HG03045 (cell line): Measurements from ENCODE around the gene HBZ.
"Not testable (repeated sequence)": the region's sequence is repeated elsewhere in the genome, so short reads cannot be mapped to it uniquely, and the experiment has no call there.

Source experiments
- ATAC-seq: cut with Tn5 transposase; IDR thresholded peaks from one replicate; pipeline ENCODE4 v1.9.1; 2021; ENCODE audit warnings: mild to moderate bottlenecking, moderate library complexity; ENCODE audit not compliant: unreplicated experiment

The HBZ gene

GRCh38 chr16:132120-132519 is 20.3 kb upstream of the HBZ start:
- ATAC-seq = no peak

- ATAC-seq = no peak
Measured at GRCh38 chr16:133716-134115, 18.7 kb upstream of the HBZ start.

GRCh38 chr16:138049-138417 is 14.4 kb upstream of the HBZ start:
- ATAC-seq = no peak

GRCh38 chr16:140175-140857 is 12.1 kb upstream of the HBZ start:
- no peak for ATAC-seq

GRCh38 chr16:142405-142967 is 10.0 kb upstream of the HBZ start:
- ATAC-seq = no peak

GRCh38 chr16:143047-143446 is 9.4 kb upstream of the HBZ start:
- no peak for ATAC-seq

- ATAC-seq = no peak
Measured at GRCh38 chr16:143456-143855, 9.0 kb upstream of the HBZ start.

GRCh38 chr16:144797-145252 is 7.6 kb upstream of the HBZ start:
- ATAC-seq = no peak

GRCh38 chr16:146646-147045 is 5.8 kb upstream of the HBZ start:
- ATAC-seq = no peak

- no peak for ATAC-seq
Measured at GRCh38 chr16:149024-149660, 3.3 kb upstream of the HBZ start.

- ATAC-seq = not testable (repeated sequence)
Measured at GRCh38 chr16:153129-153521, 681 bp downstream of the HBZ start.

GRCh38 chr16:153550-154216 is 1.2 kb downstream of the HBZ start:
- not testable (repeated sequence) for ATAC-seq

- ATAC-seq = no peak
Measured at GRCh38 chr16:154217-155030, 2.0 kb downstream of the HBZ start.

GRCh38 chr16:155031-155398 is 2.6 kb downstream of the HBZ start:
- no peak for ATAC-seq

GRCh38 chr16:159136-159849 is 6.8 kb downstream of the HBZ start:
- ATAC-seq = no peak

GRCh38 chr16:160242-160641 is 7.8 kb downstream of the HBZ start:
- not testable (repeated sequence) for ATAC-seq

GRCh38 chr16:160691-161190 is 8.3 kb downstream of the HBZ start:
- ATAC-seq = no peak

GRCh38 chr16:162271-162991 is 10.0 kb downstream of the HBZ start:
- ATAC-seq = no peak

- not testable (repeated sequence) for ATAC-seq
Measured at GRCh38 chr16:163139-163538, 10.7 kb downstream of the HBZ start.

GRCh38 chr16:163696-164095 is 11.3 kb downstream of the HBZ start:
- ATAC-seq = not testable (repeated sequence)
